ENCODE results near the gene SLC25A39.

Gene SLC25A39

GRCh38 chr17:44311562-44312181, 13.0 kb downstream of the SLC25A39 start:
- DNase-seq, result no peak

DNA sequence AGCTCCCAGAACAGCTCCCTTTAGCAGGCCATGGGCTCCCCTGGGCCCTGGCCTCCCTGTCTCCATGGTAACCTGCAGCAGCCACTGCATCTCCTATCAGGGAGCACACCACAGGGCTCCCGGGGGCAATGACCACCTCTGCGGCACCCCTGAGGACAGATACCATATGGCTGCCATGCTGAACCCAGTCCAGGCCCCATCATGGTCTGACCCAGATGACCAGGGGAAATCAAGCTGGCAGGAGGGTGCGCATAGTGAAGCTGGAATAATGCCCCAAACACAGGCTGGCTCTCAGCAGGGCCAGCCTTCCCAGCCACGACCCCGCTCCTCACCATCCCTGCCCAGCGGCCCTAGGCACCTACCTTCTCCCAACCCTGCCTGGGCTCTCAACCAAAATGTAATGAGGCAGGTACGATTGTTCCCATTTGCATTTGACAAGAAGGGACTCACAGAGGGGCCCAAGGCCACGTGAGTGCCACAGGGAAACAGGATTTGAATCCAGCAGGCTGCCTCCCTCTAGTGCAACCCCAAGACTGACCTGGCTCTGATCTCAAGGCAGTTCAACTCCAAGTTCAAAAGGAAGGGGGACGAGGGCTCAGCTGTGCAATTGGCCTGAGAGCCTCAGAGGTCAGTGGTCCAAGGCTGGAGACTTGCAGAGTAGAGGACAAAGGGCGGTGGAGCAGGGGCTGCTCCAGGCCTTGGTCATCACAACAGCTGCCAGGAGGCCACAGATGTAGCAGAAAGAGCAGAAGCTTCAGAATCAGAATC, 13.8 kb downstream of the SLC25A39 start:
- DNase-seq, result no peak

DNA sequence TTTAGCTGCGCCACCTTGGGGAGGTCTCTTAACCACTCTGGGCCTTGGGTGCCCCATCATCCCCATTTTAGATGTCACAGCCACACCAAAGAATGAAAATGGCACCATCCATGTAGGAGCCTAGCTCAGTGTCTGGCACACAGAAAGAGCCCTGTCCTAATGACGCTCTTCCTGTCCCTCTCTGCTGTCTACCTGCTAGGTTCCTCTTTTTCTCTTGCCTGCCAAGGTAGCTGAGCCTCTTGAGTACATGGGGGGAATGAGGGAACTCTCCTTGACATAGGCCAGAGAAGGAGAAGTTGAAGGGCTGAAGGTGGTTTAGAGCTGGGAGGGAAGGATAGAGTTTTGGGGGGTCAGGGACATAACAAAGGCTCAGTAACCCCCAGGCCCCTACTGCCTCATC, 14.4 kb downstream of the SLC25A39 start:
- no peak for DNase-seq

DNA sequence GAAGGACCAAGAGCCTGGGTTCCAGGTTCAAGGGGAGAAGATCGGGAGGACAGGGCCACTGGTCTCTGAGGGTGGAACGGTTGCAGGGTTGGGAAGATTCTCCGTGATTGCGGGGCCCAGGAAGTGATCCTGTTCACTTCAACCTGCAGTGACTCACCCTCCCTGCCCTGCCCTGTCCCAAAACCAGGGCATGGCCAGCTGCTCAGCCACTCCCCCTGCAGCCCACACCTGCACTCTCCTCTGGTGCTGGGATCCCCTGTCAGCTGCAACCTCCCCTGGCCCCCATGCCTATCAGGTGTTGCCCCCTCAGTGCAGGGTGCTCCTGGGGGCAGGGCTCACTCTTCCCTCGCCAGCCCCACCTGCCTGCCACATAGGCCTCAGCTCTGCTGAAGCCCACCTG, 15.2 kb downstream of the SLC25A39 start:
- no peak for DNase-seq

- no peak for DNase-seq
Measured at GRCh38 chr17:44308865-44309264, 15.8 kb downstream of the SLC25A39 start.

- peak; percentile 78 for DNase-seq
Measured at GRCh38 chr17:44308320-44308818, 16.3 kb downstream of the SLC25A39 start, which contains the start of gene RUNDC3A. Gene RUNDC3A (plus strand): TSS chr17:44308601. CDS start chr17:44308833, 232 bp downstream.

DNA sequence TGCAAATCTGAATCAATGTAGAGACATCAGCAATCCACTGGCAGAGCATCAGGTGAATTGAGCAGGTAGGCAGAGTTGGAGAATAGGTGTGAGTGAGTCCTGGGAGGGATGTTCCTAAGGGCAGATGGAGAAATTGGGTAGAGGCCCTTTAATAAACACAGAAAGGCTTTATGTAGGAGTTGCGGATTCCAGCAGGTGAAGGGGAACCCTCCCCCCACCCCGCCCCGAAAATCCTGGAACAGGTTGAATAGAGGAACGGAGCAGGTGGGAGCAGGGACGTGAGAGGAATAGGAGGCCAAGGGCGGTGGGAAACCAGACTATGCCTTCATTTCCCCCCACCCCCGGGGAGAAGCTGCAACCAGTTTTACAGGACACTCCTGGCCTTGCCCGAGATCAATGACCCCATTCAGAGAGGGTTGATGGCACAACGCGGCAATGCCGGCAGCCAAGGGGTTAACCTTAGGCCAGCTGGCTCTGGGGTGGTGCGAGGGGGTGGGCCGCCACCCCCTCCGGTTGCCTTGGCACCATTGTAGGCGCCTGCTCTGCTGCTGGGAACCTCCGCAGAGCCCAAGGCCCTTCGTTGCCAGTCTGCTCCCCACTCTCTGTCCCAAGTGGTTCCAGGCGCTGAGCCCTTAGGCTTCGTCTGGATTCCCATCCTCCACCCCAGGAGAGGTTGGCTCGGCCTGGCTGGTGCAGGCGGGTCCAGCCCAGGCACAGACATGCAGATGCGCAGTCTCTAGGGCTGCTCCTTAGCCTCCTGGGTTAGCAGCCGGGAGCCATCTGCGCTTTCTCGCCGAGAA, 17.0 kb downstream of the SLC25A39 start:
- DNase-seq, result no peak

DNA sequence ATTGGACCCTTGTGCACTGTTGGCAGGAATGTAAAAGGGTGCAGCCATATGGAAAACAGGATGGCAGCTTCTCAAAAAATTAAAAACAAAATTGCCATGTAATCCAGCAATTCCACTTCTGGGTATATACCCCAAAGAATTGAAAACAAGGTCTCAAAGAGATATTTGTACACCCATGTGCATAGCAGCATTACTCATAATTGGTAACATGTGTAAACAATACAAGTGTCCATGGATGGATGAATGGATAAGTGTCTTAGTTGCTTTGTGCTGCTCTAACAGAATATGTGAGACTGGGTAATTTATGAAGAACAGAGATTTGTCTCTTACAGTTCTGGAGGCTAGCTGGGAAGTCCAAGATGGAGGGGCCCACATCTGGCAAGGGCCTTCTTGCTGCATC, 20.0 kb downstream of the SLC25A39 start:
- DNase-seq, result no peak

- no peak for DNase-seq
Measured at GRCh38 chr17:44297975-44298374, 26.6 kb downstream of the SLC25A39 start.

DNA sequence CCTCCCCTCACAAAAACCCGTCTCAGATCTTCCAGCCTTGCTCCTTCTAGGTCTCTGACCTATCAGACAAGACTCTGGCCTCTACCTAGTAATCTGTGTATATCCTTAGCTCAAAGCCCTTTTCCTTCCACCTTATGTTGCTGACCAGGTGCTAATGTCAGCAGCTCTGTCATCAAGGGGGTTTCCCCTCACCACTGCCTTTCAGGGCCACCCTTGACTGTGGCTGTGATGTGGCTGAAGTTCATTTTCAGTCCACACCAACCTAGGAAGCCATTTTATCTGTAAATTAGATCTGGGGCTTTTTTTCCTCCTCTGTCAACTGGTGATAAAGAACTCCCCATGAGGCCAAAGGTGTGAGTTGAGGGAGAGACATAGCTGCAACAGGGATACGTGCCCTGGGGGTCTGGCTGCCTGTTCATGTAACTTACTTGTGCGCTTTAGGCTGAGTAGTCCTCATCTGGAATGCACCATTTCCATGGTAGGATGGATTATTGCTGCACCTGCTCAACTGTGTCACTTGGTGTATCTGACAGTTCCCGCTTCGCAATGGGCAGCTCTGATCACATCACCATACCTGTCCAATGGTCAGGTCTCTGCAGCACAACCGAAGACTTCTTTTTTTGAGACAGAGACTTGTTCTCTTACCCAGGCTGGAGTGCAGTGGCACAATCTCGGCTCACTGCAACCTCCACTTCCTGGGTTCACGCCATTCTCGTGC, 31.0 kb downstream of the SLC25A39 start:
- DNase-seq, result no peak

GRCh38 chr17:44287651-44288050, 37.0 kb downstream of the SLC25A39 start:
- DNase-seq, result no peak

DNA sequence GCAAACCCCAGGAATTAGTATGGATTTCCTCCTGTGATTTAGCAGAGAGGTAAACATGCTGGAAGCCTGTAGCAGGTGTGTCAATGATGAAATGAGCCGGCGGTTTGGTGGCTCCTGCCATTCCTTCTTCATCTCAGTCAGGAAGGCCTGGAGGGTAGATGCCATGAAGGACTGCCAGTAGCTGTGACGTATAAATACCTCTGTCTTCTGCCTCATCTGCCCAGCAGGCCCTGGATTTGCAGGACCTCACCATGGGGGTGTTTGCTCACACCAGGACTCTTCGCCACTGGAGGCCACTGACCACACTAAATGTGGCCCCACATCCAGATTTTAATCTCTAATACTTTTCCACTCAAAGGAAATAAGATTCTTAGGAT, 40.6 kb downstream of the SLC25A39 start:
- no peak for DNase-seq

GRCh38 chr17:44283344-44284023, 41.1 kb downstream of the SLC25A39 start:
- DNase-seq, result no peak

GRCh38 chr17:44282264-44282663, 42.4 kb downstream of the SLC25A39 start:
- no peak for DNase-seq

DNA sequence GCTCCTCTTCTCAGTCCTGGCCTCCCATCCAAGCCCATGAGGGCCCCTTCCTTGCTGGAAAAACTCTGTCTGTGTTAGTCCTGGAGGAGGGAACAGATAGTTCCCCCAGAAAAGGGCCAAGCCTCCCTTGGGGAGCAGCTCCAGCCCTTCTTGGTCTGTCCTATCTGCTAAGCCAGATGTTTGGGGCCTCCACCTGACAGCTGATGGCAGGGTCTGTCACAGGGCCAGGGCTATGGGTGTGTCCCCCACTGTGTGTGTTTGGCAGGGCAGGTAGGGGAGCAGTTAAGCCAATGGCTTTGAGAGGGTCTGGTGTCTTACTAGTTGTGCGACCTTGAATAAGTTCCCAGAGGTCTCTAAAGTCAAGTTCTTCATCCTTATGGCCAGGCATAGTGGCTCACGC, 43.1 kb downstream of the SLC25A39 start:
- DNase-seq, result no peak

- DNase-seq, result no peak
Measured at GRCh38 chr17:44280392-44280937, 44.2 kb downstream of the SLC25A39 start.

DNA sequence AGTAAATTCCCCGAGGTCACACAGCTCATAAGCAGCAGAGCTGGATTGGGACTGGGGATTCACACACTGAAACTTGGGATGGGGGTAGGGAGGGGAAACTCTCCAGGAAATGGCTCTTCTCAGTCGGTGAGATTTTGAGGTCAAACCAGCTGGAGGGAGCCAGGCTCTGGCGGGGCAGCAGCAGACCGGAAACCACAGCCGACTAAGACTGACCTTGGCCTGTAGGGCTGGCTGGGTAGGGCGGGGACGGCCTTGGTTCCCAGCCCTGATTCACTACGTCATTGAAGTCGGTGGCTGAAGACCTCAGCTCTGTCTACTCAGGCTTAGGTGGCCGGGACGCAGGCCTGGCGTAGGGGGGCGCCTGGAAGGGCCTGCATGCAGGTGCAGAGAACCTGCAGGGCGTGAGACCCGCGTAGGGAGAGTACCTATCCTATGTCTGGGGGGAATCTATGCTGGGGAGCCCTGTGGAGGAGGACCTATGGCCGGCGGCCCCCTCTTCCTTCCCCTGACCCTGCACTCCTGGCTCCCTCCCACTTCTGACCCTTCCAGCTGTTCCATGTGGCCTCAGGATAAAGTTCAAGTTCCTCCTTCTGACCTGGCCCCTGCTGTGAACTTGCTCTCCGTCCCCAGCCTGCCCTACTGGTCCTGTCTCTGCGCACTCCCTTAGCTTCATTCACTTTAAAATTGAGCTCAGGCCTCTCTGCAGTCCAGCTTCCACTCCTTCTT, 44.8 kb downstream of the SLC25A39 start:
- no peak for DNase-seq

- no peak for DNase-seq
Measured at GRCh38 chr17:44279346-44279665, 45.3 kb downstream of the SLC25A39 start.

DNA sequence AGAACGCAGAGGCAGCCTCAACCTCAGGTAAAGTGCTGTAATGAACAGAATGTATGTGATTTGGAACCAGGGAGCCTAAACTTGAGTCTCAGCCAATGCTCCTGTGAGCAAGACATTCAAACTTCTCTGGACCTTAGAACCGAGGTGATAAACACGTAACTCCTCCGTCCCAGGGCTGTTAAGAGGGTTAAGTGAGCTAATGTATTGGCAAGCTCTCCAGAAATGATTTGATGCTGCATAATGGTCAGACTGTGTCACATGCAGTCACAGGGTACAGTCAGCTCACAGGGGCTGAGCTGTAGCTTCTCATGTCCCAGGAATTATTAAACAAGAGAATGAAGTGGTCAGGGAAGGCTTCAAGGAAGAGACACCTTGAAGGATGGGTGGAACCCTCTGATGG, 46.6 kb downstream of the SLC25A39 start:
- DNase-seq, result no peak

- DNase-seq, result no peak
Measured at GRCh38 chr17:44273607-44274006, 51.0 kb downstream of the SLC25A39 start.

- DNase-seq, result no peak
Measured at GRCh38 chr17:44272954-44273353, 51.7 kb downstream of the SLC25A39 start.
